NB4 (cell line): ENCODE results near the gene TOB1.

ENCODE experiments used
- TF ChIP-seq, protein P1 (sequence below): IDR thresholded peaks from one replicate; pipeline ENCODE4 v1.5.1; 2012; ENCODE audit warnings: low read depth, low read length
- TF ChIP-seq, protein P2 (sequence below): IDR thresholded peaks from 2 replicates; pipeline ENCODE4 v1.6.1; 2011; ENCODE audit warnings: low read depth, low read length

DNA sequence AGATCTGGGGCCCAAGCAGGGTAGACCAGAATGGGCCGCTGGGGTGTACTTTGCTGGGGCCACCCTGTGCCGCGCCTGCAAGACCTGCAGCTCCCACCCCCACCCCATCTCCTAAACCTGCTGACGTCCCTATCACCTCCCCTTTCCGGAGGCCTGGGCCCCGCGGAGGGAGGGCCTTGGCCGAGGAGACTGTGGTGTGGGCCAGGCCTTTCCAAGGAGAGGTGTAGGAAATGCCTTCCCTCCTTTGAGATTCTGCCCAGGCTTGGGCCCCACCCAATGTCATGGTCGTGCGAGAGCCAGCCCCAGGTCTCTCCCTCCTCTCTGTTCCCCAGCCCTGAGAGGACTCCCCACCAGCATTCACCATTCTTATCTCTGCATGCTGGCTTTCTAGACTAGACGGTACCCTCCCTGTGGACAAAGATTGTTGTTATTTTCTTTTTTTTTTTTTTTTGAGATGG lies 34.7 kb downstream of the TOB1 start:
- TF ChIP-seq, protein P1, sequence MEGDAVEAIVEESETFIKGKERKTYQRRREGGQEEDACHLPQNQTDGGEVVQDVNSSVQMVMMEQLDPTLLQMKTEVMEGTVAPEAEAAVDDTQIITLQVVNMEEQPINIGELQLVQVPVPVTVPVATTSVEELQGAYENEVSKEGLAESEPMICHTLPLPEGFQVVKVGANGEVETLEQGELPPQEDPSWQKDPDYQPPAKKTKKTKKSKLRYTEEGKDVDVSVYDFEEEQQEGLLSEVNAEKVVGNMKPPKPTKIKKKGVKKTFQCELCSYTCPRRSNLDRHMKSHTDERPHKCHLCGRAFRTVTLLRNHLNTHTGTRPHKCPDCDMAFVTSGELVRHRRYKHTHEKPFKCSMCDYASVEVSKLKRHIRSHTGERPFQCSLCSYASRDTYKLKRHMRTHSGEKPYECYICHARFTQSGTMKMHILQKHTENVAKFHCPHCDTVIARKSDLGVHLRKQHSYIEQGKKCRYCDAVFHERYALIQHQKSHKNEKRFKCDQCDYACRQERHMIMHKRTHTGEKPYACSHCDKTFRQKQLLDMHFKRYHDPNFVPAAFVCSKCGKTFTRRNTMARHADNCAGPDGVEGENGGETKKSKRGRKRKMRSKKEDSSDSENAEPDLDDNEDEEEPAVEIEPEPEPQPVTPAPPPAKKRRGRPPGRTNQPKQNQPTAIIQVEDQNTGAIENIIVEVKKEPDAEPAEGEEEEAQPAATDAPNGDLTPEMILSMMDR = no peak
- TF ChIP-seq, protein P2, sequence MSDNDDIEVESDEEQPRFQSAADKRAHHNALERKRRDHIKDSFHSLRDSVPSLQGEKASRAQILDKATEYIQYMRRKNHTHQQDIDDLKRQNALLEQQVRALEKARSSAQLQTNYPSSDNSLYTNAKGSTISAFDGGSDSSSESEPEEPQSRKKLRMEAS = no peak
